B cell (primary cell): ENCODE data around the gene NDUFB10.

Experiments used
- CTCF ChIP-seq: fragments of 200-600 bp; IDR thresholded peaks from one replicate; pipeline ENCODE4 v1.8.0; 2022; ENCODE audit warnings: antibody characterized with exemption, mild to moderate bottlenecking
- EZH2 ChIP-seq: IDR thresholded peaks from 2 replicates; pipeline ENCODE4 v1.6.1; 2012; ENCODE audit warnings: borderline replicate concordance, low read depth, mild to moderate bottlenecking, moderate library complexity, low read length; ENCODE audit not compliant: insufficient read depth, poor library complexity, severe bottlenecking

- TF ChIP-seq CTCF: no peak
- TF ChIP-seq EZH2: no peak
Measured at GRCh38 chr16:1976951-1977874, 17.9 kb downstream of the NDUFB10 start.
